IPS-15b (cell line): ENCODE measurements around the gene VIT.

ENCODE experiments used
- H3K27me3 ChIP-seq: one replicate; pipeline ENCODE4 v1.6.1; 2013; ENCODE audit warnings: low read length; ENCODE audit not compliant: control insufficient read depth, insufficient read depth
- H3K36me3 ChIP-seq: one replicate; pipeline ENCODE4 v1.6.1; 2013; ENCODE audit warnings: low read length; ENCODE audit not compliant: control insufficient read depth, insufficient read depth
- H3K4me1 ChIP-seq: one replicate; pipeline ENCODE4 v1.6.1; 2013; ENCODE audit warnings: mild to moderate bottlenecking, low read length; ENCODE audit not compliant: control insufficient read depth, insufficient read depth
- H3K4me3 ChIP-seq: one replicate; pipeline ENCODE4 v1.5.1; 2013; ENCODE audit warnings: low read depth, low read length
- H3K9ac ChIP-seq: one replicate; pipeline ENCODE4 v1.6.1; 2013; ENCODE audit warnings: low read depth, mild to moderate bottlenecking, low read length
- H3K9me3 ChIP-seq: one replicate; pipeline ENCODE4 v1.6.1; 2013; ENCODE audit warnings: mild to moderate bottlenecking, low read length; ENCODE audit not compliant: control insufficient read depth, insufficient read depth

Gene VIT, protein sequence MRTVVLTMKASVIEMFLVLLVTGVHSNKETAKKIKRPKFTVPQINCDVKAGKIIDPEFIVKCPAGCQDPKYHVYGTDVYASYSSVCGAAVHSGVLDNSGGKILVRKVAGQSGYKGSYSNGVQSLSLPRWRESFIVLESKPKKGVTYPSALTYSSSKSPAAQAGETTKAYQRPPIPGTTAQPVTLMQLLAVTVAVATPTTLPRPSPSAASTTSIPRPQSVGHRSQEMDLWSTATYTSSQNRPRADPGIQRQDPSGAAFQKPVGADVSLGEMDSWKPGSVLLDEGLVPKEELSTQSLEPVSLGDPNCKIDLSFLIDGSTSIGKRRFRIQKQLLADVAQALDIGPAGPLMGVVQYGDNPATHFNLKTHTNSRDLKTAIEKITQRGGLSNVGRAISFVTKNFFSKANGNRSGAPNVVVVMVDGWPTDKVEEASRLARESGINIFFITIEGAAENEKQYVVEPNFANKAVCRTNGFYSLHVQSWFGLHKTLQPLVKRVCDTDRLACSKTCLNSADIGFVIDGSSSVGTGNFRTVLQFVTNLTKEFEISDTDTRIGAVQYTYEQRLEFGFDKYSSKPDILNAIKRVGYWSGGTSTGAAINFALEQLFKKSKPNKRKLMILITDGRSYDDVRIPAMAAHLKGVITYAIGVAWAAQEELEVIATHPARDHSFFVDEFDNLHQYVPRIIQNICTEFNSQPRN

DNA sequence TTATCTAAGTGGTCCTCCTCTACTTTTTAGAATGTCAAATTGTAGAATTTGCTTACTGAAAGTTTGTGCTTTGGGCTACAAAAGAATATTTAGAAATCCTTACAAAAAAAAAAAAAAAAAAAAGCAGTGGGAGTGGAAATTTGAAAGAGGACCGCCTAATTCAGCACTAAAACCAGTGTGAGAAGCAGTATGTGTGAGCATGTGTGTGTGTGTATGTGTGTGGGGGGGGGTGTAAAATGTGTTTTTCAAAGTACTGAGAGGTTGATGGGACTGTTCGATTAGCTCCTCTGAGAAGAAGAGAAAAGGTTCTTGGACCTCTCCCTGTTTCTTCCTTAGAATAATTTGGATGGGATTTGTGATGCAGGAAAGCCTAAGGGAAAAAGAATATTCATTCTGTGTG, at the start of gene VIT:
VIT (plus strand) TSS at position 175 of the 400 bp plus-strand sequence. CDS start 19,664 bp downstream, outside the sequence.
- Histone ChIP-seq H3K27me3 (no peaks in the 10 kb centered on the region), H3K4me1 (peaks cover 4% of the 10 kb centered on the region), H3K9ac (no peak within 1 kb of the TSS), H3K9me3 (no peaks in the 10 kb centered on the region), H3K4me3 (no peak within 1 kb of the TSS), H3K36me3 (no peaks in the 10 kb centered on the region)

DNA sequence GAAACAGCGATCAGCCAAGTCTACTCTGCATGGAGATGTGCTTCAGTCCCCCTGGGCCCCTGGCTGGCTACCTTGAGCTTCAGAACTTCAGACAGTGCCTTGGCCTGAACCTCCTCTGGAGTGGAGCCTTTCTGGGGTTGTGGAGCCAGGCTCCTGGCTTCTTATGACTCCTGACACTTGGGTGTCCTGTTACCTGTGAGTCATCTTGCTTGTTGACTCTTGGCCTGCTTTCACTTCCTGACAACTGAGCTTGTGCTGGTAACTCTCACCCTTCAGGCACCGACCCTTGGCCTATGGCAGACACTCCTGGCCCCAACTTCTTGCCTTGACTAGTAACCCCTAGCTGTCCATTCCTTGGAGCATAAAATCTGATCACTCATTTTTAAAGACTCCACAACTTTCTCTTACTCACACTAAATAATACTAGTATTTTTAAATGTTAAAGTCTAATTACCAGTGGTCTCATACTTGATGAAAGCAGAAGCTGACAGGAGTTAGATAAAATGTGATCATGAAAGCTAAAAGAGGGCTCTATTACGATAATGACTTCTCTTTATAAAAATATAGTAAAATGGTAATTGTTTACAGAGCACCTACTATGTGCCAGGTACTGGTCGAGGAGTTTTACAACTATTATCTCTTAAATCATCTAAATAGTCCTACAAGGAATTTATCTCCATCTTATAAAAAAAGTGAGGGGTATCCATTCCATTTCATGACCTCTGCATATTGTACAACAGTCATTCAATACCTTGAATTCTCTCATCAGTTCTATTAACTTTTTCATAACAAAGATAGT, 46.3 kb upstream of the VIT start:
- Histone ChIP-seq H3K9ac (no peak overlapping the region), H3K4me3 (no peak overlapping the region), H3K4me1 (no peaks in the 10 kb centered on the region), H3K9me3 (no peaks in the 10 kb centered on the region), H3K27me3 (no peaks in the 10 kb centered on the region), H3K36me3 (no peaks in the 10 kb centered on the region)

- Histone ChIP-seq H3K27me3 (no peaks in the 10 kb centered on the region), H3K9ac (no peak overlapping the region), H3K9me3 (no peaks in the 10 kb centered on the region), H3K4me3 (no peak overlapping the region), H3K4me1 (no peaks in the 10 kb centered on the region), H3K36me3 (no peaks in the 10 kb centered on the region)
Measured at GRCh38 chr2:36653155-36653554, 43.4 kb upstream of the VIT start.

GRCh38 chr2:36653967-36654694, 42.4 kb upstream of the VIT start:
- Histone ChIP-seq H3K4me3 (no peak overlapping the region), H3K27me3 (no peaks in the 10 kb centered on the region), H3K9me3 (no peaks in the 10 kb centered on the region), H3K36me3 (no peaks in the 10 kb centered on the region), H3K4me1 (no peaks in the 10 kb centered on the region), H3K9ac (no peak overlapping the region)

DNA sequence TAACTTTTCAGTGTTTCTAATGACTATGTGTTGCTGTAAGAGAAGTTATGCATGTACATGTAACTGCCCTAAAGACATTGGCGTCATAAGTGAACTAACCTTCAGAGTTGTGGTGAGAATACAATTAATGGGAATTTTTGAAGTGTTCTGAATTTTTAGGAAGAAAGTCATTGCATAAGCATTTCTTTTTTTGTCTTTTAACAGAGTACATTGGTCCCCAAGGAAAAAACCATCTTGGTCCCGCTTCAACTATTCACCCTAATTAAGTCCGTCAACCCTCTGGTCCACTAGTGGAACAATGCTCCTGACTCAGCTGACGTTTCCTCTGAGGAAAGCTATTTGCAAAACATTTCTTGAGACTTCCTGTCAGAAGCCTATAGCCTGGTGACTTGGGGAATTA, 41.1 kb upstream of the VIT start:
- Histone ChIP-seq H3K4me1 (no peaks in the 10 kb centered on the region), H3K9me3 (no peaks in the 10 kb centered on the region), H3K36me3 (no peaks in the 10 kb centered on the region), H3K4me3 (no peak overlapping the region), H3K27me3 (no peaks in the 10 kb centered on the region), H3K9ac (no peak overlapping the region)

DNA sequence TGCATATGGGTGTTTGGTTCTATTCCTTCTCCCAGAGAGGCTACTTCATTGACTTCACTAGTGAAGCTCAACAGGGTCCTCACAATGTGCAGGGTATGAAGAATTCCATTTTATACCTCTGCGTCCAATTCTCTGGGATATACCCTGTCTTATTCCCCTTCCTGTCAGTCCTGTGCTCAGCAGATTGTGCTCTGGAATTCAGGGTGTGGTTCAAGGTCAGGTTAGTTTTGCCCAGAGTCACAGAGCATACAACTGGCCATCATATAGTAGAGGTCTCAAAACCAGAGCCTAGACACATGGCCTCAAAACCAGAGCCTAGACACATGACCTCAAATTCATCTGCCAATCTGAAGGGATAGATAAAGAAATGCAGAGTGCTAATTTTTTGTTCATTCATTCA, 38.8 kb upstream of the VIT start:
- no peaks in the 10 kb centered on the region for H3K9me3 ChIP-seq
- H3K27me3 ChIP-seq: no peaks in the 10 kb centered on the region
- no peak overlapping the region for H3K9ac ChIP-seq
- no peak overlapping the region for H3K4me3 ChIP-seq
- H3K4me1 ChIP-seq: no peaks in the 10 kb centered on the region
- H3K36me3 ChIP-seq: no peaks in the 10 kb centered on the region

DNA sequence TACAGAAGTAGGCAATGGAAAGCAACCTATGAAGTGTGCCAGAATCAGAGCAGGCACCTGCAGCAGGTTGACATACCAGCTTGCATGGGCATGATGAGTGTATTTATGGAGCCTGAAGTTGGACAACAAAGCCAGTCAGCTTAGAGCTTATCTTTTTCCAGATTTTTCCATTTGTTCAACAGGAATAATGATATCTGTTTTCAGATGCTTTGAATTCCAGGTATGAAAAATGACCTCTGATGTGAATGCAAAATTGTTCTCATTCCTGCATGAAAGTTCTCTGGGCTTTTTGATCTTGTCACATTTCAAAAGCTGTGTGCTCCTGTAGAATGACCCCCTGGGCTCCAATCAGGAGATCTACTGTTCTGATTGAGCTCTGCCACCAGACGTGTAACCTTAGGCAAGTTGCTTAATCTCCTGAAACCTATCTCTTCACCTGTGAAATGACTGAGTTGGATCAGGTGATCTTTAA, 38.2 kb upstream of the VIT start:
- Histone ChIP-seq H3K9ac (no peak overlapping the region), H3K27me3 (no peaks in the 10 kb centered on the region), H3K4me3 (no peak overlapping the region), H3K4me1 (no peaks in the 10 kb centered on the region), H3K36me3 (no peaks in the 10 kb centered on the region), H3K9me3 (no peaks in the 10 kb centered on the region)

GRCh38 chr2:36659218-36659617, 37.3 kb upstream of the VIT start:
- Histone ChIP-seq H3K36me3 (no peaks in the 10 kb centered on the region), H3K4me3 (no peak overlapping the region), H3K4me1 (no peaks in the 10 kb centered on the region), H3K27me3 (no peaks in the 10 kb centered on the region), H3K9ac (no peak overlapping the region), H3K9me3 (no peaks in the 10 kb centered on the region)

- Histone ChIP-seq H3K4me3 (no peak overlapping the region), H3K4me1 (no peaks in the 10 kb centered on the region), H3K9ac (no peak overlapping the region), H3K9me3 (no peaks in the 10 kb centered on the region), H3K27me3 (no peaks in the 10 kb centered on the region), H3K36me3 (no peaks in the 10 kb centered on the region)
Measured at GRCh38 chr2:36659872-36660312, 36.6 kb upstream of the VIT start.

- Histone ChIP-seq H3K27me3 (no peaks in the 10 kb centered on the region), H3K9me3 (no peaks in the 10 kb centered on the region), H3K36me3 (no peaks in the 10 kb centered on the region), H3K4me1 (peaks cover 1% of the 10 kb centered on the region), H3K9ac (no peak overlapping the region), H3K4me3 (no peak overlapping the region)
Measured at GRCh38 chr2:36662638-36663037, 33.9 kb upstream of the VIT start.

- H3K9ac ChIP-seq: no peak overlapping the region
Measured at GRCh38 chr2:36663295-36663694, 33.2 kb upstream of the VIT start.

More at GRCh38 chr2:36663295-36663694, 33.2 kb upstream of the VIT start:
- no peaks in the 10 kb centered on the region for H3K27me3 ChIP-seq
- no peak overlapping the region for H3K4me3 ChIP-seq
- H3K4me1 ChIP-seq: peaks cover 3% of the 10 kb centered on the region
- H3K9me3 ChIP-seq: no peaks in the 10 kb centered on the region
- no peaks in the 10 kb centered on the region for H3K36me3 ChIP-seq
